PC-9 (cell line): ENCODE data around the gene LYZ. TPM values are rescaled to one million over a fixed set of nuclear protein-coding genes. Genes with fewer than 3 reads are reported as not detected.

Experiments
- BruUV-seq: library from RNA; stranded (reverse); fragments of 400-500 nt; replicated peaks from 2 replicates; lab custom pipeline; 2021; lab: Mats Ljungman, UMichigan
- CTCF ChIA-PET: fragments of 300-600 bp; sonication (Branson Sonifier 250); formaldehyde crosslinking; loops from one replicate; lab custom pipeline; 2022; ENCODE audit warnings: antibody characterized with exemption; lab: Charles Lee
- POLR2A ChIA-PET: fragments of 300-600 bp; sonication (Branson Sonifier 250); formaldehyde crosslinking; loops from one replicate; lab custom pipeline; 2022; ENCODE audit warnings: antibody characterized with exemption; ENCODE audit not compliant: unreplicated experiment; lab: Charles Lee
- DNase-seq, 2 experiments: peaks; one replicate each; pipeline versions ENCODE4 v3.0.0 to v3.0.0-alpha.2; 2015 to 2022; ENCODE audit warnings: mixed read lengths in 1 of 2
- H2AFZ ChIP-seq: fragments of 200-600 bp; sonication (generic); 2 replicates; pipeline ENCODE4 v1.8.1; 2017; ENCODE audit warnings: antibody characterized with exemption
- H3F3A ChIP-seq: fragments of 200-600 bp; sonication (generic); 2 replicates; pipeline ENCODE4 v1.8.1; 2017; ENCODE audit warnings: antibody characterized with exemption, mild to moderate bottlenecking, low read depth; ENCODE audit not compliant: insufficient read depth
- H3K27ac ChIP-seq: fragments of 200-600 bp; sonication (generic); 2 replicates; pipeline ENCODE4 v1.6.1; 2016; ENCODE audit warnings: mixed run types
- H3K27me3 ChIP-seq: fragments of 200-600 bp; sonication (generic); 2 replicates; pipeline ENCODE4 v1.6.1; 2016; ENCODE audit warnings: low read depth, mixed run types; ENCODE audit not compliant: insufficient read depth
- H3K36me3 ChIP-seq: fragments of 200-600 bp; sonication (generic); 2 replicates; pipeline ENCODE4 v1.6.1; 2016; ENCODE audit warnings: low read depth, mixed run types
- H3K4me1 ChIP-seq: fragments of 200-600 bp; sonication (generic); replicated peaks from 2 replicates; pipeline ENCODE4 v1.6.1; 2016; ENCODE audit warnings: mixed run types; ENCODE audit not compliant: insufficient read depth
- H3K4me2 ChIP-seq: fragments of 200-600 bp; sonication (generic); 2 replicates; pipeline ENCODE4 v1.6.1; 2017; ENCODE audit warnings: mixed run types
- H3K4me3 ChIP-seq: fragments of 200-600 bp; sonication (generic); 2 replicates; pipeline ENCODE4 v1.6.1; 2016; ENCODE audit warnings: mixed run types
- H3K79me2 ChIP-seq: fragments of 200-600 bp; sonication (generic); 2 replicates; pipeline ENCODE4 v1.6.1; 2017; ENCODE audit warnings: low read depth, mixed run types
- H3K9me2 ChIP-seq: fragments of 200-600 bp; sonication (generic); 2 replicates; pipeline ENCODE4 v1.8.1; 2017; ENCODE audit warnings: mild to moderate bottlenecking; ENCODE audit not compliant: insufficient read depth
- H3K9me3 ChIP-seq: fragments of 200-600 bp; sonication (generic); 2 replicates; pipeline ENCODE4 v1.8.1; 2016; ENCODE audit warnings: low read depth; ENCODE audit not compliant: insufficient read depth
- H4K20me1 ChIP-seq: fragments of 200-600 bp; sonication (generic); 2 replicates; pipeline ENCODE4 v1.8.1; 2017; ENCODE audit not compliant: insufficient read depth
- CTCF ChIP-seq: fragments of 200-600 bp; sonication (generic); conservative IDR thresholded peaks from 2 replicates; pipeline ENCODE4 v1.6.1; 2017; ENCODE audit warnings: mixed run types, antibody characterized with exemption, mild to moderate bottlenecking, moderate library complexity
- EZH2 ChIP-seq: fragments of 200-600 bp; sonication (generic); IDR thresholded peaks from 2 replicates; pipeline ENCODE4 v1.8.0; 2017; ENCODE audit warnings: antibody characterized with exemption, low read depth
- intact Hi-C: fragments of 100-400 bp; cut with micrococcal nuclease; formaldehyde crosslinking; loops from one replicate; pipeline ENCODE4 v1.10.0; 2022; ENCODE audit not compliant: unreplicated experiment
- total RNA-seq: library from RNA; stranded (reverse); gene quantifications from 2 replicates; pipeline ENCODE4 v1.2.3, GENCODE V29; 2021

LYZ gene
- total RNA-seq, 1 experiment from 2014 or later, result not detected

GRCh38 chr12:69342421-69342820 is 5.8 kb upstream of the LYZ start:
- no TSS peak for BruUV-seq
- ChIA-PET POLR2A (interaction anchor here (0.6 kb wide), 1 partner anchor 1695 kb away, joined by 4 read pairs; no protein-coding TSS in a partner anchor), CTCF (no interaction called here)
- Histone ChIP-seq H3F3A (no peaks in the 10 kb centered on the region), H3K4me2 (no peak overlapping the region), H3K27me3 (no peaks in the 10 kb centered on the region), H3K27ac (no peak overlapping the region), H3K79me2 (no peaks in the 10 kb centered on the region), H3K9me3 (no peaks in the 10 kb centered on the region), H3K9me2 (no peaks in the 10 kb centered on the region), H3K4me1 (no peaks in the 10 kb centered on the region), H4K20me1 (no peaks in the 10 kb centered on the region), H2AFZ (no peak overlapping the region), H3K36me3 (no peaks in the 10 kb centered on the region), H3K4me3 (no peak overlapping the region)
- DNase-seq, result no peak
- TF ChIP-seq EZH2 (no peak), CTCF (no peak)
- intact Hi-C loops, result no loop called here

GRCh38 chr12:69343357-69343756 is 4.8 kb upstream of the LYZ start:
- no peak overlapping the region for H3K27ac ChIP-seq
- BruUV-seq, result no TSS peak
- peaks cover 8% of the 10 kb centered on the region for H3K4me1 ChIP-seq
- no peaks in the 10 kb centered on the region for H3K27me3 ChIP-seq
- POLR2A ChIA-PET, result no interaction called here
- intact Hi-C loops, result no loop called here
- H3K9me2 ChIP-seq, result no peaks in the 10 kb centered on the region
- no peaks in the 10 kb centered on the region for H3K79me2 ChIP-seq
- no peaks in the 10 kb centered on the region for H3K9me3 ChIP-seq
- TF ChIP-seq CTCF (no peak), EZH2 (no peak)
- H3F3A ChIP-seq, result no peaks in the 10 kb centered on the region
- H2AFZ ChIP-seq, result no peak overlapping the region
- no peak for DNase-seq
- H4K20me1 ChIP-seq, result no peaks in the 10 kb centered on the region
- CTCF ChIA-PET, result no interaction called here
- no peak overlapping the region for H3K4me2 ChIP-seq
- H3K36me3 ChIP-seq, result no peaks in the 10 kb centered on the region
- no peak overlapping the region for H3K4me3 ChIP-seq

GRCh38 chr12:69343885-69344612 is 4.1 kb upstream of the LYZ start:
- TF ChIP-seq CTCF (no peak), EZH2 (no peak)
- no peaks in the 10 kb centered on the region for H3K79me2 ChIP-seq
- no peak for DNase-seq
- H3F3A ChIP-seq, result no peaks in the 10 kb centered on the region
- H4K20me1 ChIP-seq, result no peaks in the 10 kb centered on the region
- intact Hi-C loops, result no loop called here
- H3K9me3 ChIP-seq, result no peaks in the 10 kb centered on the region
- H3K27me3 ChIP-seq, result no peaks in the 10 kb centered on the region
- no peak overlapping the region for H3K27ac ChIP-seq
- CTCF ChIA-PET, result no interaction called here
- H2AFZ ChIP-seq, result no peak overlapping the region
- no peak overlapping the region for H3K4me2 ChIP-seq
- no peaks in the 10 kb centered on the region for H3K36me3 ChIP-seq
- H3K4me3 ChIP-seq, result no peak overlapping the region
- H3K4me1 ChIP-seq, result peaks cover 8% of the 10 kb centered on the region
- no TSS peak for BruUV-seq
- POLR2A ChIA-PET, result no interaction called here
- H3K9me2 ChIP-seq, result no peaks in the 10 kb centered on the region
